Small intestine (tissue), 7 donors: ENCODE results near the gene NPFFR1. TPM values are rescaled to one million over a fixed set of nuclear protein-coding genes. Genes with fewer than 3 reads are reported as not detected.

Experiments used
- DNase-seq, 2 donors: peaks; one replicate each; pipeline versions ENCODE4 v3.0.0 to v3.0.0-alpha.2; 2013
- FAIRE-seq: peaks from 2 replicates; lab custom pipeline; 2012; peaks lifted over from hg19 to GRCh38; lab: Jason Lieb, UNC
- H3K27ac ChIP-seq, 3 donors: one replicate each; pipeline ENCODE4 v1.5.1; 2013; ENCODE audit warnings: low read length in 2 of 3, mild to moderate bottlenecking in 2 of 3, control low read depth in 1 of 3, inconsistent platforms in 1 of 3, low read depth in 1 of 3, moderate library complexity in 1 of 3
- H3K27me3 ChIP-seq, 3 donors: one replicate each; pipeline ENCODE4 v1.6.1; 2013; ENCODE audit warnings: low read length in 3 of 3, inconsistent platforms in 1 of 3; ENCODE audit not compliant: control insufficient read depth in 3 of 3, insufficient read depth in 3 of 3
- H3K36me3 ChIP-seq, 3 donors: one replicate each; pipeline ENCODE4 v1.6.1; 2013; ENCODE audit warnings: low read length in 3 of 3, inconsistent platforms in 1 of 3, low read depth in 1 of 3, mild to moderate bottlenecking in 1 of 3, moderate library complexity in 1 of 3; ENCODE audit not compliant: control insufficient read depth in 3 of 3, insufficient read depth in 2 of 3
- H3K4me1 ChIP-seq, 3 donors: one replicate each; pipeline ENCODE4 v1.6.1; 2013; ENCODE audit warnings: low read length in 2 of 3, inconsistent platforms in 1 of 3, low read depth in 1 of 3, mild to moderate bottlenecking in 1 of 3, moderate library complexity in 1 of 3; ENCODE audit not compliant: control insufficient read depth in 3 of 3, insufficient read depth in 2 of 3
- H3K4me3 ChIP-seq, 3 donors: one replicate each; pipeline ENCODE4 v1.5.1; 2013; ENCODE audit warnings: low read length in 3 of 3, control low read depth in 1 of 3, inconsistent platforms in 1 of 3, low read depth in 1 of 3, mild to moderate bottlenecking in 1 of 3, moderate library complexity in 1 of 3
- H3K9me3 ChIP-seq, 2 donors: one replicate each; pipeline ENCODE4 v1.6.1; 2013; ENCODE audit warnings: low read depth in 1 of 2, low read length in 1 of 2; ENCODE audit not compliant: control insufficient read depth in 2 of 2, insufficient read depth in 1 of 2
- WGBS, 3 donors: extraction: QIAGEN DNeasy Blood & Tissue Kit; methylation state at CpG; one replicate each; pipeline ENCODE4 v1.1.7; 2013; 5-methylcytosine and 5-hydroxymethylcytosine counted together
- polyA plus RNA-seq, 4 donors: library from polyadenylated mRNA; stranded (reverse) in 3 of 4; unstranded in 1 of 4; fragments of 200-250 nt in 3 of 4; fragments of 120-200 nt in 1 of 4; gene quantifications; one replicate each; pipeline versions ENCODE4 v1.2.1 to v1.2.3, GENCODE V29; 2013
- donor health status: healthy with polysubstance abuse.
- donor health status: control.
- donor health status: control.
- donor health status: Bipolar disorder and iron deficiency.
- donor health status: healthy.

The NPFFR1 gene
- polyA plus RNA-seq, 4 donors, result 0.06 to 0.22 TPM; not detected in 2

GRCh38 chr10:70256463-70256862 is 27.3 kb downstream of the NPFFR1 start:
- Histone ChIP-seq H3K27ac (no peak overlapping the region), H3K27me3 (peaks cover 0 to 29% (median 10%) of the 10 kb centered on the region in 3 donors)
- WGBS, 3 donors, result 34 to 57% (median 54%) methylated on average over 2 of the region's 2 CpGs

GRCh38 chr10:70255329-70256299 is 28.2 kb downstream of the NPFFR1 start:
- FAIRE-seq, result no peak
- DNase-seq, result peak; percentile 27 to 80
- peak overlapping the region in 2 of 3 donors; percentile 1 to 20 for H3K4me3 ChIP-seq
- H3K9me3 ChIP-seq, result peaks cover 0 to 8% of the 10 kb centered on the region in 2 donors
- no peak overlapping the region for H3K27ac ChIP-seq
- H3K4me1 ChIP-seq, result peaks cover 0 to 18% (median 3%) of the 10 kb centered on the region in 3 donors
- no peaks in the 10 kb centered on the region for H3K36me3 ChIP-seq
- 15 to 22% (median 17%) methylated on average over 73 of the region's 73 CpGs for WGBS, 3 donors
- H3K27me3 ChIP-seq, result peaks cover 0 to 29% (median 10%) of the 10 kb centered on the region in 3 donors

More at GRCh38 chr10:70256463-70256862, 27.3 kb downstream of the NPFFR1 start:
- no peak for DNase-seq
- H3K4me3 ChIP-seq, result no peak overlapping the region
- FAIRE-seq, result no peak
- H3K9me3 ChIP-seq, result peaks cover 0 to 15% of the 10 kb centered on the region in 2 donors
- no peaks in the 10 kb centered on the region for H3K36me3 ChIP-seq
- H3K4me1 ChIP-seq, result peaks cover 0 to 18% (median 3%) of the 10 kb centered on the region in 3 donors

GRCh38 chr10:70254778-70255328 is 29.0 kb downstream of the NPFFR1 start:
- FAIRE-seq (no peak), DNase-seq (no peak)
- H3K27me3 ChIP-seq, result peaks cover 0 to 29% (median 10%) of the 10 kb centered on the region in 3 donors
- H3K36me3 ChIP-seq, result no peaks in the 10 kb centered on the region
- no peak overlapping the region for H3K27ac ChIP-seq
- WGBS, 3 donors, result 51 to 80% (median 72%) methylated on average over 33 to 40 of the region's 40 CpGs
- H3K4me3 ChIP-seq, result no peak overlapping the region
- H3K4me1 ChIP-seq, result peaks cover 0 to 18% (median 3%) of the 10 kb centered on the region in 3 donors
- H3K9me3 ChIP-seq, result peaks cover 0 to 8% of the 10 kb centered on the region in 2 donors

DNA sequence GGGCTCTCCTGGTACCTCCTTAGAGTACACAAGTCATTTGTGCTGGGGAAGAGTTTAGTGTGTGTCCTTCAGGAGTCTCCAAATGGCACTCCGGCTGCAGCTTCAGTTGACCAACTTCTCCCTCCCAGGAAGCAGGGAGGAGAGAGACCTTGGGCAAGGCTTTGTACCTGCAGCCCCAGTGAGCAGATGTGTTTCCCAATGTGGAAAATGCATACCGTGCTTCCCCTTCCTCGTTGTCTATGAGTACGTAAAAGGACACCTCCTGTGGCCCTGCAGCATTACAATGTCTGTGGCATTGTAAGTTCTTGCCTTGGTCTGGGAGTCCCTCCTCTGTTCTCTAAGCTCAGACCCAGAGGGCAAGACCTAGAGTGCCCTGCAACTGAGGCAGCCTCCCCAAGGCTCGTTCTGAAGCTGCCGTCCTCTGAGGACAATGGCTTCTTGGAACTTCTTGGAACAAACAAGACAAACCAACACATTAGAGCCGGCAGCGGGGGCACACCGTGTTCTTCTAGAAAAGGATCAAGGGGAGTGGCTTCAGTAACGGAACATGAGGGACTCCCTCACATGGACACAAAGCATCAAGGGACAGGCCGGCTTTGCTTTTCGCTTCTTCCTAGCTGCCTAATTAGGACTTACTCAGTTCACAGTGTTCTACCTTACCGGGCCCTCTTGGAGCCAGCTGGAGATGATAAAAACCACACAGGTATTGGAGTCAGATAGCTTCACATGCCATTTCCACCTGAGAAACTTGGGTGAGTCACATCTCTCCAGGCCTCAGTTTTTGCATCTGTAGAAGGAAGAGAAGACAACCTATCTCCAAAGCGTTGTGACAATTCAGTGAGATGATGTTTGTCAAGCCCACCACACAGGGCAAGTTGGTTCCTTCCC is 29.7 kb downstream of the NPFFR1 start:
- DNase-seq, result no peak
- WGBS, 3 donors, result 89 to 92% (median 90%) methylated on average over 14 of the region's 14 CpGs

DNA sequence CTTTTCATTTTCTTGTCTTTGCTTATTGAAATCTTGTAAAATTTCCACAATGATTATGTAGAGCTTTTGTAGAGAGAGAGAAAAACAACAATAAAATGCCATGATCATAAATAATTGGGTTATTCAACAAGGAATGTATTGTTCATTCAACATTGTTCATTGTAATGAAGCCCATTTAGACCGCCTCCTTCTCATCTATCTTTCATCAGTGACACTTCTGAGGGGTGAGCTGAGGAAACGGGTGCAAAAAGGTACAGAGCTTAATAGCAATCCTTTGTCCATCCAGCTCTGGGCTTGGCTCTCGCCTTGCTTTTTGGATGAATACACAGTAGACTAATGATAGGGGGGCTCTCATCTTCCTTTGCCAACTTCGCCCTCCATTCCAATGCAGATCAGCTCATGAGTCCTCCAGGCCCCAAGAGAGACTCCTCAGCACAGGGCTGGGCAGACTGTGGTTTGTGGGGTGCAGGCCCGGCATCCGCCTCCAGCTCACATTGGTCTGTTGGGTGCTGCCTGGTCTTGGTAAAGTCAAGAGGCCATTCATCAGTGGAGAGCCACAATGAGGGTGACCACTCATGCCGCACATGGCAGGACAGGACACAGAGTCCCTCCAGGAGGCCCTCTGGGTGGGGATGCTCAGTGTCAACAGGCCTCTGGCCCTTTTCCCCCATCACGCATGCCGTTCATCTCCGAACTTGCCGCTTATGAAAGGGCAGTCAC is 32.7 kb downstream of the NPFFR1 start:
- Histone ChIP-seq H3K4me1 (peaks cover 0 to 11% (median 3%) of the 10 kb centered on the region in 3 donors), H3K27me3 (peaks cover 0 to 32% (median 9%) of the 10 kb centered on the region in 3 donors), H3K9me3 (peaks cover 0 to 8% of the 10 kb centered on the region in 2 donors), H3K4me3 (no peak overlapping the region), H3K27ac (no peak overlapping the region), H3K36me3 (no peaks in the 10 kb centered on the region)
- no peak for DNase-seq
- WGBS, 3 donors, result 93 to 94% (median 94%) methylated on average over 11 of the region's 11 CpGs
- FAIRE-seq, result no peak

More for the DNA sequence above, 29.7 kb downstream of the NPFFR1 start:
- Histone ChIP-seq H3K36me3 (no peaks in the 10 kb centered on the region), H3K4me3 (no peak overlapping the region), H3K27me3 (peaks cover 0 to 29% (median 10%) of the 10 kb centered on the region in 3 donors), H3K9me3 (peaks cover 0 to 8% of the 10 kb centered on the region in 2 donors), H3K4me1 (peaks cover 0 to 18% (median 3%) of the 10 kb centered on the region in 3 donors), H3K27ac (no peak overlapping the region)
- no peak for FAIRE-seq

DNA sequence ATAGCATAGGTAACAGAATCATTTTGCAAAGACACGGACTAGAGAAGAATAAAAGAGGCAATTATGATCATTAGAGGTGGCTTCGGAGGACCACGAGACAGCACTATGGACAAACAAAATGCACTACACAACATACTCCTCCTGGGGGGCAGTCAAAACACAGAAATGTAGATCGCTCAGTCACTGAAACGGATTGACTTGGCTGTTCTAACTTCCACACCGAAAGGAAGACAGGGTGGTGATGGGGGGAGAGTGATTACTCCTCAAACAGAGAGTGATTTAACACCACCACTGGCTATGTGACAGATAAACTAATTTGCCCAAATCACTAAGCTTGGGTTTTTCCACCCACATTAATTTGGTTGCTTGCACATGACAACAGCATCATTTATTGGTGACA is 36.4 kb downstream of the NPFFR1 start:
- Histone ChIP-seq H3K4me1 (no peaks in the 10 kb centered on the region), H3K27ac (no peak overlapping the region), H3K36me3 (no peaks in the 10 kb centered on the region), H3K27me3 (peaks cover 0 to 3% (median 2%) of the 10 kb centered on the region in 3 donors), H3K9me3 (peaks cover 0 to 3% of the 10 kb centered on the region in 2 donors), H3K4me3 (no peak overlapping the region)
- no peak for DNase-seq
- FAIRE-seq, result no peak
- WGBS, 3 donors, result 71 to 82% (median 75%) methylated on average over 6 of the region's 6 CpGs

DNA sequence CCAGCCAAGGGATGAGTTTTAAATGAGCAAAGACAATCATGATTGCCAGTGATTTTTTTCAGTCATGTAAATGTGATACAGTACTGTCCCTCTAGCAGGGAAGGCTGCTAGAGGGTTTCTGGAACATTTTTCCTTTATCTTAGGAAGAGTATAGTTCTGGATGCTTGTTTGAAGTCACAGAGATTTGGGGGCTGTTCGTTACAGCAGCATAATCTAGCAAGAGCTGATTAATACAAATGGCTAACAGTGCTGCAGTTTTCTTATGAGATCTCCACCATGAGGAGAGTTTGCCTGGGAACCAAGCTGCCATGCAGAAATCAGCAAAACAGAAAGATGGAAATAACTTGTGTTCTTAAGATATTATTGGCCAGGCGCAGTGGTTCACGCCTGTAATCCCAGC is 42.7 kb downstream of the NPFFR1 start:
- DNase-seq (no peak), FAIRE-seq (no peak)
- peaks cover 0 to 17% of the 10 kb centered on the region in 2 donors for H3K9me3 ChIP-seq
- H3K27me3 ChIP-seq, result no peaks in the 10 kb centered on the region
- H3K36me3 ChIP-seq, result no peaks in the 10 kb centered on the region
- no peak overlapping the region for H3K4me3 ChIP-seq
- WGBS, 3 donors, result 95 to 97% (median 96%) methylated on average over 3 of the region's 3 CpGs
- H3K4me1 ChIP-seq, result no peaks in the 10 kb centered on the region
- no peak overlapping the region for H3K27ac ChIP-seq
